ENCODE measurements around the gene CHST12.
"Not testable (repeated sequence)": the region's sequence is repeated elsewhere in the genome, so short reads cannot be mapped to it uniquely, and the experiment has no call there.

Gene CHST12

GRCh38 chr7:2372724-2373123 lies 30.7 kb upstream of the CHST12 start:
- H3K36me3 Mint-ChIP-seq (ENCODE audit: low read depth): peaks cover 98% of the 10 kb centered on the region
- H3K4me3 Mint-ChIP-seq: no peak overlapping the region
- no peak overlapping the region for H3K27ac Mint-ChIP-seq

GRCh38 chr7:2373124-2373556 lies 30.3 kb upstream of the CHST12 start:
- Mint-ChIP-seq H3K27me3 (no peaks in the 10 kb centered on the region), H3K9me3 (no peaks in the 10 kb centered on the region), H3K4me3 (no peak overlapping the region), H3K27ac (no peak overlapping the region), H3K36me3 (ENCODE audit: low read depth) (peaks cover 98% of the 10 kb centered on the region), H3K4me1 (ENCODE audit: low read depth) (peaks cover 2% of the 10 kb centered on the region)
- intact Hi-C loops (cut with micrococcal nuclease): loop anchor here (10.0 kb wide), 1 partner anchor 52 kb away; no protein-coding TSS in a partner anchor

More at GRCh38 chr7:2372724-2373123, 30.7 kb upstream of the CHST12 start:
- no peaks in the 10 kb centered on the region for H3K27me3 Mint-ChIP-seq
- intact Hi-C loops (cut with micrococcal nuclease): loop anchor here (10.0 kb wide), 1 partner anchor 52 kb away; no protein-coding TSS in a partner anchor
- H3K4me1 Mint-ChIP-seq (ENCODE audit: low read depth): no peaks in the 10 kb centered on the region
- H3K9me3 Mint-ChIP-seq: no peaks in the 10 kb centered on the region

- Mint-ChIP-seq H3K27ac (no peak overlapping the region), H3K4me1 (ENCODE audit: low read depth) (peaks cover 4% of the 10 kb centered on the region), H3K27me3 (no peaks in the 10 kb centered on the region), H3K9me3 (no peaks in the 10 kb centered on the region), H3K36me3 (ENCODE audit: low read depth) (peaks cover 98% of the 10 kb centered on the region), H3K4me3 (no peak overlapping the region)
- intact Hi-C loops (cut with micrococcal nuclease): loop anchor here (10.0 kb wide), 1 partner anchor 51 kb away; no protein-coding TSS in a partner anchor
Measured at GRCh38 chr7:2373646-2374045, 29.8 kb upstream of the CHST12 start.

- H3K27ac Mint-ChIP-seq: no peak overlapping the region
Measured at GRCh38 chr7:2374401-2374800, 29.0 kb upstream of the CHST12 start.

GRCh38 chr7:2374830-2375728 lies 28.3 kb upstream of the CHST12 start:
- intact Hi-C loops (cut with micrococcal nuclease): loop anchor here (10.0 kb wide), 1 partner anchor 50 kb away; no protein-coding TSS in a partner anchor
- Mint-ChIP-seq H3K27me3 (no peaks in the 10 kb centered on the region), H3K4me3 (no peak overlapping the region), H3K27ac (no peak overlapping the region), H3K36me3 (ENCODE audit: low read depth) (peaks cover 98% of the 10 kb centered on the region), H3K9me3 (no peaks in the 10 kb centered on the region), H3K4me1 (ENCODE audit: low read depth) (peaks cover 4% of the 10 kb centered on the region)

More at GRCh38 chr7:2374401-2374800, 29.0 kb upstream of the CHST12 start:
- no peak overlapping the region for H3K4me3 Mint-ChIP-seq
- H3K4me1 Mint-ChIP-seq (ENCODE audit: low read depth): peaks cover 4% of the 10 kb centered on the region
- peaks cover 98% of the 10 kb centered on the region for H3K36me3 Mint-ChIP-seq (ENCODE audit: low read depth)
- no peaks in the 10 kb centered on the region for H3K9me3 Mint-ChIP-seq
- intact Hi-C loops (cut with micrococcal nuclease): loop anchor here (10.0 kb wide), 1 partner anchor 50 kb away; no protein-coding TSS in a partner anchor
- H3K27me3 Mint-ChIP-seq: no peaks in the 10 kb centered on the region

- peaks cover 97% of the 10 kb centered on the region for H3K36me3 Mint-ChIP-seq (ENCODE audit: low read depth)
- intact Hi-C loops (cut with micrococcal nuclease): loop anchor here (10.0 kb wide), 1 partner anchor 48 kb away; no protein-coding TSS in a partner anchor
- peak overlapping the region; percentile 3 for H3K27ac Mint-ChIP-seq
- H3K27me3 Mint-ChIP-seq: no peaks in the 10 kb centered on the region
- peaks cover 4% of the 10 kb centered on the region for H3K4me1 Mint-ChIP-seq (ENCODE audit: low read depth)
- H3K9me3 Mint-ChIP-seq: no peaks in the 10 kb centered on the region
- H3K4me3 Mint-ChIP-seq: no peak overlapping the region
Measured at GRCh38 chr7:2376351-2377154, 26.9 kb upstream of the CHST12 start.

GRCh38 chr7:2377492-2377891 lies 25.9 kb upstream of the CHST12 start:
- Mint-ChIP-seq H3K36me3 (ENCODE audit: low read depth) (peaks cover 97% of the 10 kb centered on the region), H3K27ac (peak overlapping the region; percentile 3)
- not testable (repeated sequence) for H3K9me3 Mint-ChIP-seq; H3K4me1 Mint-ChIP-seq (ENCODE audit: low read depth); H3K4me3 Mint-ChIP-seq; H3K27me3 Mint-ChIP-seq
- intact Hi-C loops (cut with micrococcal nuclease): loop anchor here (10.0 kb wide), 1 partner anchor 47 kb away; no protein-coding TSS in a partner anchor

- H3K27me3 Mint-ChIP-seq; H3K9me3 Mint-ChIP-seq; H3K4me1 Mint-ChIP-seq (ENCODE audit: low read depth): not testable (repeated sequence)
- H3K4me3 Mint-ChIP-seq: peak overlapping the region; percentile 11
- peaks cover 97% of the 10 kb centered on the region for H3K36me3 Mint-ChIP-seq (ENCODE audit: low read depth)
- intact Hi-C loops (cut with micrococcal nuclease): loop anchor here (10.0 kb wide), 1 partner anchor 47 kb away; no protein-coding TSS in a partner anchor
- peak overlapping the region; percentile 56 for H3K27ac Mint-ChIP-seq
Measured at GRCh38 chr7:2378125-2378524, 25.3 kb upstream of the CHST12 start.

- H3K36me3 Mint-ChIP-seq (ENCODE audit: low read depth): peaks cover 97% of the 10 kb centered on the region
Measured at GRCh38 chr7:2379161-2379560, 24.2 kb upstream of the CHST12 start.

GRCh38 chr7:2379821-2380450 lies 23.5 kb upstream of the CHST12 start:
- Mint-ChIP-seq H3K36me3 (ENCODE audit: low read depth) (peaks cover 93% of the 10 kb centered on the region), H3K27ac (no peak overlapping the region), H3K9me3 (no peaks in the 10 kb centered on the region), H3K4me3 (no peak overlapping the region), H3K27me3 (no peaks in the 10 kb centered on the region), H3K4me1 (ENCODE audit: low read depth) (peaks cover 4% of the 10 kb centered on the region)
- intact Hi-C loops (cut with micrococcal nuclease): loop anchor here (10.0 kb wide), 1 partner anchor 45 kb away; no protein-coding TSS in a partner anchor

More at GRCh38 chr7:2379161-2379560, 24.2 kb upstream of the CHST12 start:
- Mint-ChIP-seq H3K27me3 (no peaks in the 10 kb centered on the region), H3K27ac (no peak overlapping the region), H3K9me3 (no peaks in the 10 kb centered on the region), H3K4me3 (no peak overlapping the region), H3K4me1 (ENCODE audit: low read depth) (peaks cover 4% of the 10 kb centered on the region)
- intact Hi-C loops (cut with micrococcal nuclease): loop anchor here (10.0 kb wide), 1 partner anchor 46 kb away; no protein-coding TSS in a partner anchor

- Mint-ChIP-seq H3K4me3 (no peak overlapping the region), H3K27ac (no peak overlapping the region), H3K27me3 (no peaks in the 10 kb centered on the region), H3K4me1 (ENCODE audit: low read depth) (peaks cover 4% of the 10 kb centered on the region), H3K9me3 (no peaks in the 10 kb centered on the region), H3K36me3 (ENCODE audit: low read depth) (peaks cover 88% of the 10 kb centered on the region)
- intact Hi-C loops (cut with micrococcal nuclease): no loop called here
Measured at GRCh38 chr7:2380461-2380860, 22.9 kb upstream of the CHST12 start.

GRCh38 chr7:2381227-2381626 lies 22.2 kb upstream of the CHST12 start:
- Mint-ChIP-seq H3K9me3 (no peaks in the 10 kb centered on the region), H3K4me1 (ENCODE audit: low read depth) (peaks cover 4% of the 10 kb centered on the region), H3K27me3 (no peaks in the 10 kb centered on the region), H3K27ac (no peak overlapping the region), H3K36me3 (ENCODE audit: low read depth) (peaks cover 80% of the 10 kb centered on the region), H3K4me3 (no peak overlapping the region)
- intact Hi-C loops (cut with micrococcal nuclease): no loop called here

- no peak overlapping the region for H3K4me3 Mint-ChIP-seq
- H3K4me1 Mint-ChIP-seq (ENCODE audit: low read depth): peaks cover 4% of the 10 kb centered on the region
- no peaks in the 10 kb centered on the region for H3K27me3 Mint-ChIP-seq
- H3K36me3 Mint-ChIP-seq (ENCODE audit: low read depth): peaks cover 72% of the 10 kb centered on the region
- intact Hi-C loops (cut with micrococcal nuclease): no loop called here
- H3K9me3 Mint-ChIP-seq: no peaks in the 10 kb centered on the region
- H3K27ac Mint-ChIP-seq: no peak overlapping the region
Measured at GRCh38 chr7:2381881-2382509, 21.4 kb upstream of the CHST12 start.

All from dendritic cell treated with granulocyte-macrophage colony-stimulating factor and Interleukin-4, amounts not matched to agents 40 ng/mL and 50 ng/mL, for 4 days (primary cell).